ENCODE data around the gene SLC38A4. TPM values are rescaled to one million over a fixed set of nuclear protein-coding genes. Genes with fewer than 3 reads are reported as not detected.

The SLC38A4 gene
- total and polyA plus RNA-seq, 2 experiments from 2014 or later: 6.2 to 12.5 TPM

- Histone ChIP-seq H3K4me2 (no peak overlapping the region), H4K20me1 (replicated peaks; ENCODE audit: insufficient read depth) (no peaks in the 10 kb centered on the region), H3K4me1 (ENCODE audit: insufficient read depth) (no peaks in the 10 kb centered on the region), H3K36me3 (ENCODE audit: insufficient read depth) (no peaks in the 10 kb centered on the region), H3K4me3 (no peak overlapping the region), H3K27me3 (ENCODE audit: insufficient read depth) (no peaks in the 10 kb centered on the region), H3K79me2 (replicated peaks; ENCODE audit: insufficient read depth) (no peaks in the 10 kb centered on the region), H3K9me2 (ENCODE audit: insufficient read depth) (no peaks in the 10 kb centered on the region), H2AFZ (no peak overlapping the region), H3K27ac (ENCODE audit: low read depth) (no peak overlapping the region), H3F3A (replicated peaks; ENCODE audit: low read depth) (no peaks in the 10 kb centered on the region)
- peaks cover 8% of the 10 kb centered on the region for H3K4me1 Mint-ChIP-seq
- H3K27me3 Mint-ChIP-seq (ENCODE audit: insufficient read depth, low read depth, poor library complexity): no peaks in the 10 kb centered on the region
- no peak overlapping the region; the same call in 1 of the 2 replicates for H3K27ac Mint-ChIP-seq
- DNase-seq (ENCODE audit: low spot score) (no peak), ATAC-seq (no peak)
- no peak overlapping the region for H3K4me3 Mint-ChIP-seq
- TF ChIP-seq ZNF114 (CRISPR knock-in tag; IDR thresholded peaks at IDR 0.05): no peak
- no peak for TF ChIP-seq ZNF331 (CRISPR knock-in tag; IDR thresholded peaks at IDR 0.05; ENCODE audit: low read depth)
- TF ChIP-seq POLR2AphosphoS5 (IDR thresholded peaks at IDR 0.05; ENCODE audit: low read depth): no peak
- TF ChIP-seq REST (IDR thresholded peaks at IDR 0.05; ENCODE audit: unreplicated experiment): no peak
- H3K9me3 Mint-ChIP-seq: peaks cover 5% of the 10 kb centered on the region; the same call in 2 of the 3 replicates
- no peaks in the 10 kb centered on the region; the same call in 2 of the 3 replicates for H3K36me3 Mint-ChIP-seq (ENCODE audit: low read depth)
Measured at GRCh38 chr12:46790066-46790465, 35.7 kb downstream of the SLC38A4 start.

GRCh38 chr12:46788072-46788887 lies 37.5 kb downstream of the SLC38A4 start:
- Mint-ChIP-seq H3K27ac (no peak overlapping the region), H3K4me1 (peaks cover 8% of the 10 kb centered on the region), H3K4me3 (no peak overlapping the region), H3K36me3 (ENCODE audit: low read depth) (no peaks in the 10 kb centered on the region; the same call in 2 of the 3 replicates), H3K9me3 (no peaks in the 10 kb centered on the region), H3K27me3 (ENCODE audit: insufficient read depth, low read depth, poor library complexity) (no peaks in the 10 kb centered on the region)
- Histone ChIP-seq H3K36me3 (ENCODE audit: insufficient read depth) (no peaks in the 10 kb centered on the region), H3K9me2 (ENCODE audit: insufficient read depth) (no peaks in the 10 kb centered on the region), H4K20me1 (replicated peaks; ENCODE audit: insufficient read depth) (no peaks in the 10 kb centered on the region), H3F3A (replicated peaks; ENCODE audit: low read depth) (no peaks in the 10 kb centered on the region), H3K4me3 (no peak overlapping the region), H3K4me1 (ENCODE audit: insufficient read depth) (no peaks in the 10 kb centered on the region), H2AFZ (no peak overlapping the region), H3K4me2 (no peak overlapping the region), H3K79me2 (replicated peaks; ENCODE audit: insufficient read depth) (no peaks in the 10 kb centered on the region), H3K27ac (ENCODE audit: low read depth) (no peak overlapping the region), H3K27me3 (ENCODE audit: insufficient read depth) (no peaks in the 10 kb centered on the region)
- ATAC-seq (no peak), DNase-seq (ENCODE audit: low spot score) (no peak)
- no peak for TF ChIP-seq CREB1 (CRISPR knock-in tag; IDR thresholded peaks at IDR 0.05; ENCODE audit: low read depth)
- no peak for TF ChIP-seq ZNF331 (CRISPR knock-in tag; IDR thresholded peaks at IDR 0.05; ENCODE audit: low read depth)
- TF ChIP-seq CTCF (conservative IDR thresholded peaks at IDR 0.05; ENCODE audit: low read depth in 2 of 2): no peak
- TF ChIP-seq REST (IDR thresholded peaks at IDR 0.05; ENCODE audit: unreplicated experiment): no peak
- TF ChIP-seq ZNF114 (CRISPR knock-in tag; IDR thresholded peaks at IDR 0.05): no peak
- no peak for TF ChIP-seq STAT1 (IDR thresholded peaks at IDR 0.05; ENCODE audit: unreplicated experiment)
- no peak for TF ChIP-seq EZH2phosphoT487 (IDR thresholded peaks at IDR 0.05; ENCODE audit: unreplicated experiment)
- TF ChIP-seq JUNB (IDR thresholded peaks at IDR 0.05; ENCODE audit: unreplicated experiment): no peak
- no peak for TF ChIP-seq ETS1 (IDR thresholded peaks at IDR 0.05)
- TF ChIP-seq EZH2 (IDR thresholded peaks at IDR 0.05; ENCODE audit: low read depth, unreplicated experiment): no peak
- no peak for TF ChIP-seq POLR2AphosphoS5 (IDR thresholded peaks at IDR 0.05; ENCODE audit: low read depth)
